ENCODE measurements around the gene ARID1B. TPM values are rescaled to one million over a fixed set of nuclear protein-coding genes. Genes with fewer than 3 reads are reported as not detected.

Gene ARID1B
- total and polyA plus RNA-seq, 2 of the 13 experiments (the other 11 are each of a cell fraction or from before 2014, with no cell fraction given): 20.1 to 32.6 TPM

GRCh38 chr6:156776840-156777576 lies at the start of gene ARID1B (continued):
- TF ChIP-seq SP140L (CRISPR knock-in tag; IDR thresholded peaks at IDR 0.05; ENCODE audit: borderline replicate concordance): no peak
- TF ChIP-seq SAP130 (CRISPR knock-in tag; IDR thresholded peaks at IDR 0.05; ENCODE audit: low read depth): peak; percentile 24
- 0 out of 4 replicates have a peak, but pooled peaks of 1 of the 2 experiments have one; percentile 3 for TF ChIP-seq EP300 (IDR thresholded peaks at IDR 0.05; ENCODE audit: low read depth in 2 of 2, low read length in 2 of 2)
- TF ChIP-seq EP300 (CRISPR knock-in tag; IDR thresholded peaks at IDR 0.05; ENCODE audit: borderline replicate concordance): no peak
- no peak for TF ChIP-seq ZFP41 (CRISPR knock-in tag; IDR thresholded peaks at IDR 0.05; ENCODE audit: borderline replicate concordance)
- peak in 1 of 2 experiments; percentile 39; a peak in 1 of 4 replicates for TF ChIP-seq KLF16 (CRISPR knock-in tag; IDR thresholded peaks at IDR 0.05)
- no peak for TF ChIP-seq NONO (IDR thresholded peaks at IDR 0.05)
- 0 out of 2 replicates have a peak, but pooled peaks have one; percentile 31 for TF ChIP-seq NONO (CRISPR knock-in tag; conservative IDR thresholded peaks at IDR 0.05)
- no peak for TF ChIP-seq PHB2 (IDR thresholded peaks at IDR 0.05; ENCODE audit: partially characterized antibody)
- TF ChIP-seq ZBTB10 (CRISPR knock-in tag; IDR thresholded peaks at IDR 0.05; ENCODE audit: borderline replicate concordance): peak; percentile 69; the same call in 1 of the 2 replicates
- TF ChIP-seq TEAD3 (CRISPR knock-in tag; optimal IDR thresholded peaks at IDR 0.05; ENCODE audit: borderline replicate concordance): no peak
- TF ChIP-seq TSC22D2 (CRISPR knock-in tag; IDR thresholded peaks at IDR 0.05; ENCODE audit: borderline replicate concordance): peak; percentile 20; the same call in 1 of the 2 replicates
- no peak for TF ChIP-seq PITX1 (CRISPR knock-in tag; IDR thresholded peaks at IDR 0.05)
- no peak for TF ChIP-seq HNF1A (IDR thresholded peaks at IDR 0.05; ENCODE audit: low read depth)
- TF ChIP-seq HNF1A (CRISPR knock-in tag; IDR thresholded peaks at IDR 0.05; ENCODE audit: borderline replicate concordance): no peak; the same call in 1 of the 2 replicates
- TF ChIP-seq MTF2 (CRISPR knock-in tag; IDR thresholded peaks at IDR 0.05; ENCODE audit: borderline replicate concordance): 0 out of 2 replicates have a peak, but pooled peaks have one; percentile 4
- TF ChIP-seq ATF3 (CRISPR knock-in tag; IDR thresholded peaks at IDR 0.05): peak; percentile 19; the same call in 1 of the 2 replicates
- TF ChIP-seq THAP7 (CRISPR knock-in tag; IDR thresholded peaks at IDR 0.05): 0 out of 2 replicates have a peak, but pooled peaks have one; percentile 39
- TF ChIP-seq ZNF512 (CRISPR knock-in tag; IDR thresholded peaks at IDR 0.05): no peak
- TF ChIP-seq MTA3 (CRISPR knock-in tag; IDR thresholded peaks at IDR 0.05): no peak
